Measurements from ENCODE around the gene TPSG1. TPM values are rescaled to one million over a fixed set of nuclear protein-coding genes. Genes with fewer than 3 reads are reported as not detected.

Gene TPSG1
- total RNA-seq, result not detected in 2 replicates

DNA sequence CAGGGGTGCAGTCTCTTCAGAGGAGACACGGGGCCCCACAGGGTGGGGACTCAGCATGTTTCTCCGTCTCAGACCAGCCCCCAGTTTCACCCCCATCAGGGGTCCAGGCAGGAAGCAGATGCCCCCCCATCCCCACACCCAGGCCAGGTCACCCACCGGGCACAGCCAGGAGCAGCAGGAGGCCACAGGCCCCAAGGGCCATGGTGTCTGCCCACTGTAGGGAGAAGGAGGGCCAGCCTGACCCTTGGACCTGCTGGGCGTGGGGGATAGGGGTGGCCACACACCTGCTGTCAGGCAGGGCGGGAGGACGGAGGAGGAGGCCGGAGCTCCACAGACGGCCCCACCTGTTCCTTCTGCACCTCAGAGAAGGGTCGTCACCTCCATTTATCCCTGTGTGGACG lies at the start of gene TPSG1:
TPSG1 (minus strand) TSS at position 218 of the 401 bp plus-strand sequence; CDS start at position 202, 16 bp downstream.

DNA sequence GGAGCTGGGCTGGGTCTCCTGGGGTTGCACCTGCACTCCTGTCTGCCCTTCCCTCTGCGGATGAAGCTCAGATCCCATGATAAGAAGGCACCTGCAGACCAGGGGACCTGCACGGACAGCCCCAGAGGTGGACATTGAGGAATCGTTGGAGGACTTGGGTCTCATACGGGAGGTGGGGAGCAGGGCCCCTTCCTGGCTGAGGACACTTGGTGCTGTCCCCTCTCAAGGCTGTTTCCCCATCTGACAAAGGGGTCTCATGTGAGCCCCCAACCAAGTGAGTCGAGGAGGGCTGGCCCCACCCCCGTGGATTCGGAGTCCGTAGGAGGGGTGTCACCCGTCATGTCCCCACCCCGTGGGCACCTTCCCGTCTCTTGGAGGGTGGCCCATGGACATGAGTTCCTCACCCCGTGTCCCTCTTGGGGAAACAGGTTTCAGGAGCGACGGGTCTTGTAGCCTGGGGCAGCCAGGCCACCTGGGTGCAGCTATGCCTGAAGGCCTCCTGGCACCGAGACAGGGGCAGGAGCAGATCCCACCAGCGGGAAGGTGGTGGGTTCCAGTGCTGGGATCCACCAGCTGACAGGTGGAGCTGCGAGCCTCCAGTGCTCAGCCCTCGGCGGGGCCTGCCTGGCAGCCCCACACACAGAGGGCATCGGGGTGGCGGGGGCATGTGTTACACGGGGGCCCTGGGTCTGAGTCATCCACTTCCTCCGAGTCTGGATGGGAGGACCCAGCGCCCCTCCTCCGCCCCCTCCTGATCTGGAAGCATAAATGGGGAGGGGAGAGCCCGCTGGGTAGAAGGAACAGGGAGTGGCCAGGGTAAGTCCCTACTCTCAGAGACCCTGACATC lies 30.4 kb upstream of the TPSG1 start, which contains the start of gene TPSD1:
TPSD1 (plus strand) TSS at position 794 of the 847 bp plus-strand sequence. CDS start 212 bp downstream, outside the sequence.

GRCh38 chr16:1240436-1240835 lies 15.4 kb upstream of the TPSG1 start, which contains the start of gene TPSAB1:
TSS of gene TPSAB1 (plus strand) at chr16:1240705. CDS start at chr16:1240939, 234 bp downstream.

GRCh38 chr16:1230084-1230470 lies 5.0 kb upstream of the TPSG1 start, which contains the start of gene TPSB2:
TSS of gene TPSB2 (minus strand) at chr16:1230184. CDS start at chr16:1229951, 233 bp downstream.

Other genes with a start within 250 kb of the TPSG1 start
- 0.16 and 0.17 TPM in 2 replicates for gene SOX8, start 243.5 kb downstream of the TPSG1 start, total RNA-seq
- not detected in 2 replicates for gene SSTR5, start 152.5 kb downstream of the TPSG1 start, total RNA-seq
- not detected in 2 replicates for gene C1QTNF8, start 129.0 kb downstream of the TPSG1 start, total RNA-seq
- gene CACNA1H, start 72.2 kb downstream of the TPSG1 start, total RNA-seq, result under 0.01 and 0.43 TPM in 2 replicates
- not detected in 2 replicates for gene TPSB2, start 4.9 kb upstream of the TPSG1 start, total RNA-seq
- gene TPSAB1, start 15.4 kb upstream of the TPSG1 start, total RNA-seq, result not detected in 2 replicates
- gene TPSD1, start 30.8 kb upstream of the TPSG1 start, total RNA-seq, result not detected in 2 replicates
- gene UBE2I, start 84.4 kb upstream of the TPSG1 start, total RNA-seq, result 35.6 and 35.7 TPM in 2 replicates
- 0.32 and 0.34 TPM in 2 replicates for gene BAIAP3, start 108.4 kb upstream of the TPSG1 start, total RNA-seq
- 48.5 and 67.5 TPM in 2 replicates for gene TSR3, start 126.6 kb upstream of the TPSG1 start, total RNA-seq
- gene GNPTG, start 126.7 kb upstream of the TPSG1 start, total RNA-seq, result 45.9 and 58.0 TPM in 2 replicates
- 5.2 and 7.2 TPM in 2 replicates for gene UNKL, start 189.4 kb upstream of the TPSG1 start, total RNA-seq
- 12.6 and 18.4 TPM in 2 replicates for gene UQCC4, start 195.5 kb upstream of the TPSG1 start, total RNA-seq
- not detected in 2 replicates for gene PERCC1, start 205.8 kb upstream of the TPSG1 start, total RNA-seq
- 0.32 and 0.43 TPM in 2 replicates for gene CCDC154, start 219.3 kb upstream of the TPSG1 start, total RNA-seq
- 58.9 and 65.9 TPM in 2 replicates for gene CLCN7, start 249.8 kb upstream of the TPSG1 start, total RNA-seq